ENCODE measurements around the gene RAB40B. TPM values are rescaled to one million over a fixed set of nuclear protein-coding genes. Genes with fewer than 3 reads are reported as not detected.

Gene RAB40B
- total and polyA plus RNA-seq, 2 of the 13 experiments (the other 11 are each of a cell fraction or from before 2014, with no cell fraction given) = 6.2 to 6.5 TPM

- ChIA-PET POLR2A (interaction anchor here (0.7 kb wide), 1 partner anchor 48 kb away, joined by 3 read pairs; the partner anchor contains the start of gene RAB40B), CTCF (ENCODE audit: low intra/inter-chr PET ratio, low total read pairs) (no interaction called here)
- ATAC-seq = no peak
- TF ChIP-seq SYNCRIP (IDR thresholded peaks at IDR 0.05; ENCODE audit: insufficient read depth, low read depth, low read length) (no peak), HHEX (CRISPR knock-in tag; IDR thresholded peaks at IDR 0.05) (no peak), ZBTB26 (CRISPR knock-in tag; IDR thresholded peaks at IDR 0.05; ENCODE audit: borderline replicate concordance) (no peak), MIER2 (CRISPR knock-in tag; IDR thresholded peaks at IDR 0.05) (no peak), ZBTB7B (CRISPR knock-in tag; IDR thresholded peaks at IDR 0.05) (no peak), ZNF652 (CRISPR knock-in tag; IDR thresholded peaks at IDR 0.05; ENCODE audit: borderline replicate concordance, low read depth) (no peak), ZNF614 (CRISPR knock-in tag; IDR thresholded peaks at IDR 0.05; ENCODE audit: borderline replicate concordance) (no peak), ATM (IDR thresholded peaks at IDR 0.05; ENCODE audit: borderline replicate concordance) (no peak), ARHGAP35 (CRISPR knock-in tag; IDR thresholded peaks at IDR 0.05; ENCODE audit: borderline replicate concordance) (no peak), ESRRA (CRISPR knock-in tag; IDR thresholded peaks at IDR 0.05; ENCODE audit: low read depth) (no peak), ZNF577 (CRISPR knock-in tag; IDR thresholded peaks at IDR 0.05; ENCODE audit: borderline replicate concordance, low read depth) (no peak), EZH2 (conservative IDR thresholded peaks at IDR 0.05; ENCODE audit: low read depth, low read length) (no peak), HDAC1 (CRISPR knock-in tag; IDR thresholded peaks at IDR 0.05) (no peak), ZNF775 (CRISPR knock-in tag; IDR thresholded peaks at IDR 0.05; ENCODE audit: borderline replicate concordance) (no peak)
- TF ChIP-seq, protein P1, sequence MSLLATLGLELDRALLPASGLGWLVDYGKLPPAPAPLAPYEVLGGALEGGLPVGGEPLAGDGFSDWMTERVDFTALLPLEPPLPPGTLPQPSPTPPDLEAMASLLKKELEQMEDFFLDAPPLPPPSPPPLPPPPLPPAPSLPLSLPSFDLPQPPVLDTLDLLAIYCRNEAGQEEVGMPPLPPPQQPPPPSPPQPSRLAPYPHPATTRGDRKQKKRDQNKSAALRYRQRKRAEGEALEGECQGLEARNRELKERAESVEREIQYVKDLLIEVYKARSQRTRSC (CRISPR knock-in tag; IDR thresholded peaks at IDR 0.05; ENCODE audit: low read depth) = no peak
- TF ChIP-seq, protein P2, sequence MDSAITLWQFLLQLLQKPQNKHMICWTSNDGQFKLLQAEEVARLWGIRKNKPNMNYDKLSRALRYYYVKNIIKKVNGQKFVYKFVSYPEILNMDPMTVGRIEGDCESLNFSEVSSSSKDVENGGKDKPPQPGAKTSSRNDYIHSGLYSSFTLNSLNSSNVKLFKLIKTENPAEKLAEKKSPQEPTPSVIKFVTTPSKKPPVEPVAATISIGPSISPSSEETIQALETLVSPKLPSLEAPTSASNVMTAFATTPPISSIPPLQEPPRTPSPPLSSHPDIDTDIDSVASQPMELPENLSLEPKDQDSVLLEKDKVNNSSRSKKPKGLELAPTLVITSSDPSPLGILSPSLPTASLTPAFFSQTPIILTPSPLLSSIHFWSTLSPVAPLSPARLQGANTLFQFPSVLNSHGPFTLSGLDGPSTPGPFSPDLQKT (CRISPR knock-in tag; IDR thresholded peaks at IDR 0.05; ENCODE audit: borderline replicate concordance) = no peak
- peaks cover 57% of the 10 kb centered on the region for H3K4me1 ChIP-seq (ENCODE audit: insufficient read depth, low read length)
- no peaks in the 10 kb centered on the region; a peak in 1 of 5 replicates for H3K27me3 ChIP-seq (ENCODE audit: control insufficient read depth in 1 of 2, insufficient read depth in 2 of 2, low read length in 2 of 2)
- H3K36me3 ChIP-seq (replicated peaks in 1 of 2; ENCODE audit: control insufficient read depth in 1 of 2, insufficient read depth in 2 of 2, low read length in 2 of 2) = no peaks in the 10 kb centered on the region
- no peak for DNase-seq (ENCODE audit: low spot score)
- H4K20me1 ChIP-seq (ENCODE audit: insufficient read depth, low read length) = peaks cover 20% of the 10 kb centered on the region
- no peak overlapping the region for H3K9ac ChIP-seq (ENCODE audit: insufficient read depth, low read depth, low read length)
- in situ Hi-C loops (cut with HindIII; ENCODE audit: extremely low pct_ligation_motif_present, low pct_unique_long_range_greater_than_20kb) = no loop called here
- H3K79me2 ChIP-seq (ENCODE audit: insufficient read depth, low read length) = peaks cover 21% of the 10 kb centered on the region
- intact Hi-C loops (cut with micrococcal nuclease; ENCODE audit: unreplicated experiment) = no loop called here
- no peak for FAIRE-seq
- BruUV-seq (replicated peaks) = no TSS peak
- 33% methylated on average over 7 of the region's 10 CpGs for WGBS (ENCODE audit: low lambda C conversion rate)
- H3K27ac ChIP-seq (ENCODE audit: extremely low read length, insufficient read depth, low read length) = no peak overlapping the region
- H2AFZ ChIP-seq (ENCODE audit: low read length) = peak overlapping the region; percentile 42
- H3K9me3 ChIP-seq (ENCODE audit: low read length) = no peaks in the 10 kb centered on the region
- H3K4me3 ChIP-seq (replicated peaks in 1 of 3; ENCODE audit: insufficient read depth in 1 of 3, low read depth in 2 of 3, low read length in 3 of 3) = no peak overlapping the region
- 0 out of 2 replicates have a peak overlapping the region, but pooled peaks have one; percentile 16 for H3K4me2 ChIP-seq (ENCODE audit: low read depth, low read length)
These were observed 47.8 kb downstream of the RAB40B start for GRCh38 chr17:82650723-82651122.
